Thyroid gland (tissue), 4 donors: ENCODE measurements around the gene MAGI2. TPM values are rescaled to one million over a fixed set of nuclear protein-coding genes. Genes with fewer than 3 reads are reported as not detected.

Experiments
- DNase-seq, 2 donors: peaks; one replicate each; pipeline ENCODE4 v3.0.0-alpha.2; 2019
- H3K27ac ChIP-seq, 3 donors: fragments of 200-600 bp; sonication (generic); 1 replicate in 2 of 3; 2 replicates in 1 of 3; pipeline ENCODE4 v1.5.1; 2016 to 2019; ENCODE audit warnings: mild to moderate bottlenecking in 1 of 3, moderate library complexity in 1 of 3
- H3K27me3 ChIP-seq: fragments of 200-600 bp; sonication (generic); one replicate; pipeline ENCODE4 v1.5.1; 2019
- H3K36me3 ChIP-seq, 2 donors: fragments of 200-600 bp; sonication (generic); one replicate each; pipeline ENCODE4 v1.5.1; 2016 to 2019
- H3K4me1 ChIP-seq, 2 donors: fragments of 200-600 bp; sonication (generic); one replicate each; pipeline ENCODE4 v1.5.1; 2017 to 2019
- H3K4me3 ChIP-seq, 3 donors: fragments of 200-600 bp; sonication (generic); replicated peaks in 1 of 3; 1 replicate in 2 of 3; 2 replicates in 1 of 3; pipeline ENCODE4 v1.5.1; 2016; ENCODE audit warnings: mild to moderate bottlenecking in 1 of 3
- H3K9me3 ChIP-seq: fragments of 200-600 bp; sonication (generic); one replicate; pipeline ENCODE4 v1.5.1; 2017
- CTCF ChIP-seq, 6 experiments: fragments of 200-600 bp in 3 of 6; fragments of 450-650 bp in 3 of 6; sonication (generic) in 3 of 6; IDR thresholded peaks; one replicate each; pipeline ENCODE4 v1.5.1; 2016 to 2019; ENCODE audit warnings: antibody characterized with exemption in 6 of 6, mild to moderate bottlenecking in 2 of 6, inconsistent platforms in 1 of 6, moderate library complexity in 1 of 6
- POLR2A ChIP-seq, 2 donors: fragments of 450-650 bp; IDR thresholded peaks; one replicate each; pipeline ENCODE4 v1.6.1; 2017; ENCODE audit warnings: antibody characterized with exemption in 2 of 2, mild to moderate bottlenecking in 2 of 2, moderate library complexity in 1 of 2
- WGBS, 2 donors: methylation state at CpG; one replicate each; pipeline ENCODE4 v1.1.5; 2017; 5-methylcytosine and 5-hydroxymethylcytosine counted together
- intact Hi-C: fragments of 100-400 bp; cut with DNase I; formaldehyde crosslinking; loops from one replicate; pipeline ENCODE4 v1.15.1; 2023
- total RNA-seq, 4 donors: library from RNA; depleted of rRNA; stranded (reverse); fragments of >200 nt; gene quantifications; one replicate each; pipeline ENCODE4 v1.2.3, GENCODE V29; 2016

The MAGI2 gene
- total RNA-seq, 4 donors from 2014 or later = 20.7 to 31.1 (median 26.0) TPM

GRCh38 chr7:78712111-78712510 lies 741.4 kb downstream of the MAGI2 start:
- no peak for DNase-seq
- Histone ChIP-seq H3K9me3 (no peaks in the 10 kb centered on the region), H3K4me1 (peaks cover 5% of the 10 kb centered on the region in 2 donors), H3K27me3 (no peaks in the 10 kb centered on the region), H3K27ac (no peak overlapping the region), H3K36me3 (no peaks in the 10 kb centered on the region), H3K4me3 (no peak overlapping the region)
- no peak for TF ChIP-seq POLR2A (IDR thresholded peaks at IDR 0.05)
- no peak for TF ChIP-seq CTCF (IDR thresholded peaks at IDR 0.05)
- 81 to 86% methylated on average over 3 of the region's 3 CpGs for WGBS, 2 donors
- intact Hi-C loops = no loop called here

GRCh38 chr7:78709658-78710057 lies 743.8 kb downstream of the MAGI2 start:
- intact Hi-C loops = no loop called here
- no peak for DNase-seq
- 96 to 100% methylated on average over 1 of the region's 1 CpG for WGBS, 2 donors
- no peak overlapping the region for H3K27ac ChIP-seq
- H3K4me3 ChIP-seq = no peak overlapping the region
- H3K27me3 ChIP-seq = no peaks in the 10 kb centered on the region
- TF ChIP-seq POLR2A (IDR thresholded peaks at IDR 0.05) = no peak
- no peak for TF ChIP-seq CTCF (IDR thresholded peaks at IDR 0.05)
- peaks cover 5% of the 10 kb centered on the region in 2 donors for H3K4me1 ChIP-seq
- no peaks in the 10 kb centered on the region for H3K9me3 ChIP-seq
- no peaks in the 10 kb centered on the region for H3K36me3 ChIP-seq

GRCh38 chr7:78704504-78704903 lies 749.0 kb downstream of the MAGI2 start:
- H3K4me1 ChIP-seq = no peaks in the 10 kb centered on the region
- intact Hi-C loops = no loop called here
- no peaks in the 10 kb centered on the region for H3K36me3 ChIP-seq
- WGBS, 2 donors = 96 to 99% methylated on average over 3 of the region's 3 CpGs
- H3K9me3 ChIP-seq = no peaks in the 10 kb centered on the region
- no peak overlapping the region for H3K27ac ChIP-seq
- DNase-seq = no peak
- H3K27me3 ChIP-seq = no peaks in the 10 kb centered on the region
- no peak overlapping the region for H3K4me3 ChIP-seq
- no peak for TF ChIP-seq POLR2A (IDR thresholded peaks at IDR 0.05)
- no peak for TF ChIP-seq CTCF (IDR thresholded peaks at IDR 0.05)

GRCh38 chr7:78703391-78703790 lies 750.1 kb downstream of the MAGI2 start:
- no peaks in the 10 kb centered on the region for H3K9me3 ChIP-seq
- H3K4me1 ChIP-seq = no peaks in the 10 kb centered on the region
- intact Hi-C loops = no loop called here
- 77 to 85% methylated on average over 2 of the region's 2 CpGs for WGBS, 2 donors
- no peak for TF ChIP-seq POLR2A (IDR thresholded peaks at IDR 0.05)
- TF ChIP-seq CTCF (IDR thresholded peaks at IDR 0.05) = no peak
- no peaks in the 10 kb centered on the region for H3K36me3 ChIP-seq
- no peak overlapping the region for H3K27ac ChIP-seq
- no peak for DNase-seq
- H3K27me3 ChIP-seq = no peaks in the 10 kb centered on the region
- H3K4me3 ChIP-seq = no peak overlapping the region

- TF ChIP-seq CTCF (IDR thresholded peaks at IDR 0.05) = no peak
- no peak for TF ChIP-seq POLR2A (IDR thresholded peaks at IDR 0.05)
- no peak for DNase-seq
- Histone ChIP-seq H3K36me3 (no peaks in the 10 kb centered on the region), H3K27ac (no peak overlapping the region), H3K4me3 (no peak overlapping the region), H3K4me1 (no peaks in the 10 kb centered on the region), H3K9me3 (no peaks in the 10 kb centered on the region), H3K27me3 (no peaks in the 10 kb centered on the region)
- intact Hi-C loops = no loop called here
Measured at GRCh38 chr7:78702770-78703169, 750.7 kb downstream of the MAGI2 start.
